ENCODE data around the gene GNAO1.

- TF ChIP-seq CTCF (IDR thresholded peaks at IDR 0.05) (no peak), EP300 (IDR thresholded peaks at IDR 0.05) (no peak)
Observed at GRCh38 chr16:56190677-56191155, 573 bp upstream of the GNAO1 start.
